Progenitor cell of endocrine pancreas (in vitro differentiated cells): ENCODE measurements around the gene RBL2. TPM values are rescaled to one million over a fixed set of nuclear protein-coding genes. Genes with fewer than 3 reads are reported as not detected.

ENCODE experiments used
- DNase-seq: peaks from one replicate; pipeline ENCODE4 v3.0.0; 2021; ENCODE audit warnings: low spot score; ENCODE audit not compliant: unreplicated experiment
- H3K27ac Mint-ChIP-seq: 2 replicates; pipeline ENCODE4 v1.8.0; 2021; ENCODE audit warnings: mild to moderate bottlenecking, moderate library complexity, mixed read lengths
- H3K27me3 Mint-ChIP-seq: 2 replicates; pipeline ENCODE4 v1.8.0; 2021; ENCODE audit warnings: mixed read lengths
- H3K36me3 Mint-ChIP-seq: 2 replicates; pipeline ENCODE4 v1.8.0; 2022; ENCODE audit warnings: mixed read lengths; ENCODE audit not compliant: insufficient read depth
- H3K4me1 Mint-ChIP-seq: 2 replicates; pipeline ENCODE4 v1.8.0; 2021; ENCODE audit warnings: low read depth, mixed read lengths
- H3K4me3 Mint-ChIP-seq: 2 replicates; pipeline ENCODE4 v1.8.0; 2021; ENCODE audit warnings: low read depth, mild to moderate bottlenecking, moderate library complexity, mixed read lengths
- H3K9me3 Mint-ChIP-seq: 2 replicates; pipeline ENCODE4 v1.8.0; 2021; ENCODE audit warnings: low read depth, mixed read lengths
- total RNA-seq: library from RNA; stranded (reverse); gene quantifications from 2 replicates; pipeline ENCODE4 v1.2.1, GENCODE V29; 2021
- TF ChIP-seq, protein P1 (sequence below): fragments of 200-600 bp; sonication (generic); IDR thresholded peaks from one replicate; pipeline ENCODE4 v1.5.0; 2021; ENCODE audit warnings: antibody characterized with exemption, mild to moderate bottlenecking; ENCODE audit not compliant: unreplicated experiment

Gene RBL2
- total RNA-seq, 1 donor from 2014 or later: 37.7 TPM

DNA sequence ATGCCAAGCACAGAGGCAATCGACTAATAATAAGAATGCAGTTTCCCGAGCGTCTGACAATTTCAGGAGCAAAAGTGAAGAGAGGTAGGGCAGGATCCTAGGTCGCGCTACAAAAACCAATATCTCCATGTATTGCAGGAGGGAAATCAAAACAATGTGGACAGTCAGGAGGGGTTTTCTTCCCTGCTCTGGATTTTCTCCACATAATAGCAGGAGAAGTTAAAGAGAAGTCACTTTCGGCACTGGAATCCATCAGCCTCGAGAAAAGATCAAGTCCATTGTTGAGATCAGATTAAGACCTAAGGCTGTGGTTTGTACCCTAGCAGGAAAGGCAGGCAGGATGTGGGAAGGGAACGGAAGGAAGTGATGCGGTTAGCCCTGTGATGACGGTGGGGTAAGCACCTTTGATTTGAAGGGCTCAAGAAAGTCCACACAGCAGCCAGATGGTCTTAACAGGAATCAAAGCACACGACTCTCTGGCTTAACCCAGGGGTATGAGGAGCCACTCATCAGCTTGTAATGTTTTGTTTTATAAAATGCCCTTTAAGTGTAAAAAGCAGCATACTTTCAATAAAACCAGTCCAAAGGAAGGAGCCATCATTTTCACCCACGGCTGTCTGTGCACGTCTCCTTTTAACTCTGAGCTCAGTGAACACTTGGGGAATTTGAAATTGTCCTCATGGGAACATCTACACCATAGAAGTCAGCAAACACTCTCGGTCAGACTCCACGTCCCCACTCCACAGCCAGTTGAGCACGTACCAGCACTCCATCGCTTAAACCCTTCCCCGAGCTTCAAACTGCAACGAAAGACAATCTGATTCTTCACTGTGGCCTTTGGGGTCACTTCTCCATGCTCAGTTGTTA, 84.5 kb downstream of the RBL2 start:
- Mint-ChIP-seq H3K27ac (no peak overlapping the region), H3K4me3 (no peak overlapping the region), H3K27me3 (peaks cover 7% of the 10 kb centered on the region), H3K4me1 (no peaks in the 10 kb centered on the region), H3K36me3 (peaks cover 3% of the 10 kb centered on the region), H3K9me3 (peaks cover 3% of the 10 kb centered on the region)
- DNase-seq: no peak
- TF ChIP-seq, protein P1, sequence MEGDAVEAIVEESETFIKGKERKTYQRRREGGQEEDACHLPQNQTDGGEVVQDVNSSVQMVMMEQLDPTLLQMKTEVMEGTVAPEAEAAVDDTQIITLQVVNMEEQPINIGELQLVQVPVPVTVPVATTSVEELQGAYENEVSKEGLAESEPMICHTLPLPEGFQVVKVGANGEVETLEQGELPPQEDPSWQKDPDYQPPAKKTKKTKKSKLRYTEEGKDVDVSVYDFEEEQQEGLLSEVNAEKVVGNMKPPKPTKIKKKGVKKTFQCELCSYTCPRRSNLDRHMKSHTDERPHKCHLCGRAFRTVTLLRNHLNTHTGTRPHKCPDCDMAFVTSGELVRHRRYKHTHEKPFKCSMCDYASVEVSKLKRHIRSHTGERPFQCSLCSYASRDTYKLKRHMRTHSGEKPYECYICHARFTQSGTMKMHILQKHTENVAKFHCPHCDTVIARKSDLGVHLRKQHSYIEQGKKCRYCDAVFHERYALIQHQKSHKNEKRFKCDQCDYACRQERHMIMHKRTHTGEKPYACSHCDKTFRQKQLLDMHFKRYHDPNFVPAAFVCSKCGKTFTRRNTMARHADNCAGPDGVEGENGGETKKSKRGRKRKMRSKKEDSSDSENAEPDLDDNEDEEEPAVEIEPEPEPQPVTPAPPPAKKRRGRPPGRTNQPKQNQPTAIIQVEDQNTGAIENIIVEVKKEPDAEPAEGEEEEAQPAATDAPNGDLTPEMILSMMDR: no peak

DNA sequence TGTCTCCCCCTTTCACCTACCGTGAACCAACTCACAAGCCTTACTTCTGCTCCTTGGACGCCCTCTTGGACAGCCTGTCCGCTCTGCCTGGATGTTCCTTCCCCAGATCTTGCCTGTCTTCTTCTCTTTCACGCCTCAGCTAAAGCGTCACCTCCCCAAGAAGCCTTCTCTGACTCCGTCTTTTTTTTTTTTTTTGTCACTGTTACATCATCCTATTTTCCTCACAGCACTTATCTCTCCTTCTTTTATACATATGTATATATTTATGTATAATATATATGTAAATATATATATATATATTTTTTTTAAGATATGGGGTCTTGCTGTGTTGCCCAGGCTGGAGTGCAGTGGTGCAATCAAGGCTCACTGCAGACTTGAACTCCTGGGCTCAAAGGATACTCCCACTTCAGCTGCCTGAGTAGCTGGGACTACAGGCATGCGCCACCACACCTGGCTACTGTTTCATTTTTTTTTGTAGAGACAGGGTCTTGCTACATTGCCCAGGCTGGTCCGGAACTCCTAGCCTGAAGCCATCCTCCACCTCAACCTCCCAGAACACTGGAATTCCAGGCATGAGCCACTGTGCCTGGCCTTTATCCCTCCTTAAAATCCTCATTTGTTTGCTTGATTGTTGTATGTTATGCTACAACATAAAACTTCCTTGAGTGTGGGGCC, 85.3 kb downstream of the RBL2 start:
- DNase-seq: no peak
- Mint-ChIP-seq H3K36me3 (no peaks in the 10 kb centered on the region), H3K27ac (no peak overlapping the region), H3K4me3 (no peak overlapping the region), H3K9me3 (no peaks in the 10 kb centered on the region), H3K27me3 (peaks cover 9% of the 10 kb centered on the region), H3K4me1 (no peaks in the 10 kb centered on the region)
- TF ChIP-seq, protein P1: no peak

- no peaks in the 10 kb centered on the region for H3K9me3 Mint-ChIP-seq
- H3K27ac Mint-ChIP-seq: no peak overlapping the region
- no peaks in the 10 kb centered on the region for H3K36me3 Mint-ChIP-seq
- H3K4me3 Mint-ChIP-seq: no peak overlapping the region
- TF ChIP-seq, protein P1: no peak
- H3K27me3 Mint-ChIP-seq: peaks cover 9% of the 10 kb centered on the region
- no peak for DNase-seq
- H3K4me1 Mint-ChIP-seq: no peaks in the 10 kb centered on the region
Measured at GRCh38 chr16:53523126-53523804, 89.0 kb downstream of the RBL2 start.

GRCh38 chr16:53523971-53524548, 89.8 kb downstream of the RBL2 start:
- no peak overlapping the region for H3K4me3 Mint-ChIP-seq
- TF ChIP-seq, protein P1: no peak
- DNase-seq: no peak
- no peak overlapping the region for H3K27ac Mint-ChIP-seq
- H3K36me3 Mint-ChIP-seq: no peaks in the 10 kb centered on the region
- H3K4me1 Mint-ChIP-seq: no peaks in the 10 kb centered on the region
- H3K9me3 Mint-ChIP-seq: no peaks in the 10 kb centered on the region
- H3K27me3 Mint-ChIP-seq: peaks cover 9% of the 10 kb centered on the region

DNA sequence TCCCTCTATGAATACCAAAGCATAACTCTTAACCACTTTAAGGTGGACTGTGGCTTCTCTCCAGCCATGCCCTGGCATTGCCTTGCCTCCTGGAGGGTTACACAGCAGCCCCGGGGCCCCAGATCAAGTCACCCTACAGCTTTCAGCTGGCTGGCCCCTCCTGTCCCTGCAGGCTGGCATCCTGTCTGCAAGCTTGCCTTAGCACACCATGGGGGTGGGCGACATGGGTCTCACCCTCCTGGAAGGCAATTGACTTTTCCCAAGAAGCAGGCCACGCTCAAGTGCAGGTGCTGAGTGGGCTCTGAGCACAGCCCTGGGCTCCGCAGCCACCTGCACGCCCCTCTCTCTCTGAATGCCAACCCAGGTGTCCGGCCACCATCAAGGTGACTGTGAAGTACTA, 94.5 kb downstream of the RBL2 start:
- TF ChIP-seq, protein P1: no peak
- H3K4me1 Mint-ChIP-seq: peaks cover 6% of the 10 kb centered on the region
- no peak for DNase-seq
- H3K27me3 Mint-ChIP-seq: peaks cover 1% of the 10 kb centered on the region
- H3K4me3 Mint-ChIP-seq: no peak overlapping the region
- H3K27ac Mint-ChIP-seq: no peak overlapping the region
- H3K9me3 Mint-ChIP-seq: no peaks in the 10 kb centered on the region
- H3K36me3 Mint-ChIP-seq: no peaks in the 10 kb centered on the region
